GM13976 (cell line): ENCODE measurements around the gene CEP192.

Experiments
- DNase-seq: peaks from one replicate; pipeline ENCODE4 v3.0.0; 2012; ENCODE audit warnings: low spot score
- in situ Hi-C: fragments of 300-500 bp; cut with MboI; formaldehyde crosslinking; loops from one replicate; pipeline ENCODE4 v1.12.0; 2022; ENCODE audit warnings: low sequenced_read_pairs, mixed read lengths, inconsistent platforms; ENCODE audit not compliant: unreplicated experiment
- TF ChIP-seq, protein P1 (sequence below): IDR thresholded peaks from 2 replicates; pipeline ENCODE4 v1.5.1; 2012; ENCODE audit warnings: borderline replicate concordance, mild to moderate bottlenecking; ENCODE audit not compliant: insufficient read depth; ENCODE audit errors: extremely low read depth, missing control alignments, control extremely low read depth

CEP192 gene

DNA sequence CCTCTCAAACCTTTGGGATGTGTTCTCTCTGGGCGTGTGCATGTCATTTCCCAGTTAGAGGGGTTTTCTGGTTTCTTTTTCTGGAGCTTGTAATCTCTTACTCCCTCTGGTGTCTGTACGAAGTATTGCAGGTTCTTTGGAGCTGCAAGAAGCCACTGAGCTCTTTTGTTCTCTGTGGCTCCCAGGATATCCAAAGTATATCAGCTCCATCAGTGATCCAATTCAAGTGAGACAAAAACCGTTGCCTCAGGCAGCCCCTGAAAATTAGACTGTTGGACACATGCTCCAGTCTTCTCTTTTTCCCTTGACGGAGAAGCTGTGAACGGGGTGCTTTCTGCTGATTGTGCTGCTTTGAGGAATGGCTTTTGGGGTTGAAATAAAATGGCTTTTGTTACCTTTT, 168.4 kb downstream of the CEP192 start:
- in situ Hi-C loops = loop anchor here (10.0 kb wide), 1 partner anchor 425 kb away; no protein-coding TSS in a partner anchor
- TF ChIP-seq, protein P1, sequence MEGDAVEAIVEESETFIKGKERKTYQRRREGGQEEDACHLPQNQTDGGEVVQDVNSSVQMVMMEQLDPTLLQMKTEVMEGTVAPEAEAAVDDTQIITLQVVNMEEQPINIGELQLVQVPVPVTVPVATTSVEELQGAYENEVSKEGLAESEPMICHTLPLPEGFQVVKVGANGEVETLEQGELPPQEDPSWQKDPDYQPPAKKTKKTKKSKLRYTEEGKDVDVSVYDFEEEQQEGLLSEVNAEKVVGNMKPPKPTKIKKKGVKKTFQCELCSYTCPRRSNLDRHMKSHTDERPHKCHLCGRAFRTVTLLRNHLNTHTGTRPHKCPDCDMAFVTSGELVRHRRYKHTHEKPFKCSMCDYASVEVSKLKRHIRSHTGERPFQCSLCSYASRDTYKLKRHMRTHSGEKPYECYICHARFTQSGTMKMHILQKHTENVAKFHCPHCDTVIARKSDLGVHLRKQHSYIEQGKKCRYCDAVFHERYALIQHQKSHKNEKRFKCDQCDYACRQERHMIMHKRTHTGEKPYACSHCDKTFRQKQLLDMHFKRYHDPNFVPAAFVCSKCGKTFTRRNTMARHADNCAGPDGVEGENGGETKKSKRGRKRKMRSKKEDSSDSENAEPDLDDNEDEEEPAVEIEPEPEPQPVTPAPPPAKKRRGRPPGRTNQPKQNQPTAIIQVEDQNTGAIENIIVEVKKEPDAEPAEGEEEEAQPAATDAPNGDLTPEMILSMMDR = peak; percentile 69

DNA sequence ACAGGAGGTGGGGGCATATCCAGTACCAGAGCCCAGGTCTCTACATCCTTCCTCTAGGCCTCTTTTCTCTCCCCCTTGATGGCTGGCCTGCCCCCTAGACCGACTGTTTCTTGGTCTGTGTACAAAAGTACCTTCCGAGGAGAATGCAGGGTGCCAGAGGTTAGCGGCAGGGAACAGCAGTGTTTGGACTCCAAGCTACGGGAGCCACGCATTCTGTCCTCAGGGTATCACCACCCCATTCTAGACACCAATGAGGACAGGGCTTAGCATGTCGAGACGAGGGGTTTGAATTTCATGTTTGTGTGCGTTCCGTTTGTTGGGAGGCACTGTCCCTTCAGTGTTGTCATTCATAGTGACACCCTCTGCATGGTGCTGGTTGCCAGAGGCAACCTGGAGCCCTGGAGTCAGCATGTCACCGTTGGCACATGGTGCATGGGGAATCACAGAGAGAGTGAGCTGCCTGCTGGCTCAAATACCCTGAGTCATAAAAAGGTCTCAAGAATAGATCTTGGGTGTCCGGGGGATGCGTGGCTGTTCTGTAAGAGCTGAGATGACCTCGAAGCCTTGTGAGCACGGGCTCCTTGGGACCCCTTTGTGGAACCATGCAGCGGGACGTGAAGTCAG, 170.2 kb downstream of the CEP192 start:
- in situ Hi-C loops = no loop called here
- peak; percentile 18 for DNase-seq
- TF ChIP-seq, protein P1 = no peak

More for the DNA sequence above, 168.4 kb downstream of the CEP192 start:
- DNase-seq = peak; percentile 76

DNA sequence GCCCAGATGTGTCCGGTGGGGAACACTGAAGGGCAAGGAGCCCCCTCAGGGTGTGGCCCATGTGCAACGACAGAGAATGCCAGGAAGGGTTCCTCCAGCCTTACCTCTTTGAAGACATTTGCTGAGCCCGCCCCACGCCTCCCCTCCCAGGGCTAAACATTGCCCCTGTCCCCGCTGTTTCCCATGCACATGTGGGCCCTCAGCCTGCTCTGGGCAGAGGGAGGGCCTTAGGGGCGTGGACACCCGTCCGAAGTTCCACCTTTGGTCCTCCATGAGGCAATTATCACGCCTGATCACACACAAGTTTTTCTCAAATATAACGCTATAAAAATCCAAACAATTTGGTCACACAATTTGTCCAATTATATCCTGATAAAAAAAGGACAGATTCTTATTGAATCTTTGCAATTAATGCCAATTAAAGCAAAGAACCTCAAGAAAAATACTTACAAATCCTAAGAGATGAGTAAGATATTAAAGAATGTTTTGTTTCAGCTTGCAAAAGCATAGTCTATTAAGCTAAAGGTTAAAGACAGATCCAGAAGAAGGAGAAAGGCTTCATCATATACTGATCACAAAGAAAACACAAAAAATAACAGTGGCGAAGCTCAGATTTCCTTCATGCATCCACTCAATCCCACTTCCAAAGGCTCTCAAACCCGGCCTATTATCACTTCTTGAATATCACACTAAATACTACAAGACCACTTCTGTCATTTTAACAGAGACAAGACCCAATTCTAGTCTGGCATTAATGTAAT, 172.2 kb downstream of the CEP192 start:
- in situ Hi-C loops = no loop called here

DNA sequence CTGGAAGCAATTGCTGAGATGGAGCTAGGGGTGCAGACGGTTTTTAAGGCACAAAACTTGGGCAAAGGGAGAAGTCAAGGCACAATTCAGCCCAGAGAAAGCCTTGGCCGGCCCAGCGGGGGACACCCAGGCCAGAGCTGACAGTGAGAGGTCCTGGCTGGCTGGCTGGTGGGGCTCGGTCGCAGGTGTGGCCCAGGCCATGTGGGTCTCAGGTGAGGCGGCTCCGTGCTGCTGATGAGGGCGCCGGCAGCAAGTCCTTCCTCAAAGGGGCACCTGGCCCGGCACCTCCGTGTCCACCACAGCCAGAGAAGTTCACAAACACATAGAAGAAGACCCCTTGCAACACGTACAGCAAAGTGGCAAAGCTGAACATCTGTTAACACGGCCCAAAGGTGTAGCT, 173.2 kb downstream of the CEP192 start:
- TF ChIP-seq, protein P1 = no peak
- peak; percentile 15 for DNase-seq
- in situ Hi-C loops = no loop called here

More for the DNA sequence above, 172.2 kb downstream of the CEP192 start:
- DNase-seq = peak; percentile 15
- TF ChIP-seq, protein P1 = no peak

DNA sequence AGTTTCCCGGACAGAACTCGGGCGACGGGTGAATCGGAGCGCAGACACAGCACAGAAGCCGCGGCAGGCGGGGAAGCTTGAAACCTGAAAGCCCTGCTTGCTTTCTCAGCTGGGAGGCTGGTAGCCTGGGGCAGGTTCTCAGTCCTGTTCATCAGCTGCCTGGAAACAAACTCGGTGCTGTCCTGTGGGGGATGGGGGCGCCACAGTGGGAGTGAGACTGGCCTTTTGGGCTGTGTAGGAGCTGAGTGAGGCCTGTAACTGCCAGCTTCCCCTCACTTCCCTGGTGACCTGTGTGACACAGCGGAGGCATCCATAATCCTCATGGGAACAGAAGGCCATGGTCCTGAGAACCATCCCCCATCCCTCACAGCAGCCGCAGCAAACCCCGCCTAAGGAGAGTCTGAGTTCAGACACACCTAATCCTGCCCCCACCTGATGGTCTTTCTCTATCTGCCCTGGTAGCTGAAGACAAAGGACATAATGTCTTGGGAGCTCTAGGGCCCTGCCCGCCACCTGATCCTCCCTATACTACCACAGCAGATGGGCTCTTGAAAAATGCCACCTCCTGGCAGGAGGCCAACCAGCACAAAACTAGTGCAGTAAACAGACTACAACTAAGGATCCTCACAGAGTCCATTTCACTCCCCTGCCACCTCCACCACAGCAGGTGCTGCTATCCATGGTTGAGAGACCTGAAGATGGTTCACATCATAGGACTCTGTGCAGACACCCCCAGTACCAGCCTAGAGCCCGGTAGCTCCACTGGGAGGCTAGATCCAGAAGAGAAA, 174.7 kb downstream of the CEP192 start:
- no peak for DNase-seq
- in situ Hi-C loops = no loop called here
- TF ChIP-seq, protein P1 = no peak

DNA sequence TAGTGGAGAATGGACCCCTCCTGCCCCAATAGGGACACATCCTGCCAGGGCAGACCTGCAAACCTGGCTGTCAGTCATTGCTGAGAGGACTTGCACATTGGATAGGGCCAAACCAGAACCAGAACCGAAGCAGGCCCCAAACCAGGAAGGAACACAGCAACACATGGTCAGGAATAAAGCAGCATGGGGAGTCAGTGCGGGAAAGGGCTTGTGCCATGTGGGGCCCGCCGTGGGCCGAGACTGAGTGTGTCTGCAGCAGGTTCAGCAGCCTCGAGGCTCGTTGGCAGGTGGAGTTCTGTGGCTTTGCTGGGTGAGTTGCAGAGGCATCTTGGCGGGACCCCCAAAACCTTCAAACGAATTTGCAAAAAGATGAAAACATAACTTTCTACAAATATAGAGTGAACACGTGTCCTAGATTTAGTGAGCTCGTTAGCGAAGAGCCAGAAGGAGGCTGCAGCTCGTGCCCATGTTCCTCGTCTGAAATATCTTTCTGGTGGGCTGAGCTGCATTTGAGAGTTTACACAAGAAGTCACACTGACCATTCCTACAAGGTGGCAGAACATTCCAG, 182.5 kb downstream of the CEP192 start:
- DNase-seq = peak; percentile 14
- TF ChIP-seq, protein P1 = no peak
- in situ Hi-C loops = no loop called here
